HEK293 (cell line): ENCODE data around the gene ALOX5.

ENCODE experiments used
- PRDM1 ChIP-seq: fragments of 450-650 bp; formaldehyde crosslinking; IDR thresholded peaks from 2 replicates; pipeline ENCODE4; 2016; ENCODE audit warnings: missing biosample characterization, missing genetic modification characterization
- REST ChIP-seq: fragments of 450-650 bp; formaldehyde crosslinking; IDR thresholded peaks from 2 replicates; pipeline ENCODE4 v1.5.1; 2016; ENCODE audit warnings: missing biosample characterization, missing genetic modification characterization
- ZFP41 ChIP-seq: fragments of 450-650 bp; formaldehyde crosslinking; IDR thresholded peaks from 2 replicates; pipeline ENCODE4 v1.5.1; 2016; ENCODE audit warnings: missing biosample characterization, missing genetic modification characterization, borderline replicate concordance
- ZNF121 ChIP-seq: fragments of 450-650 bp; formaldehyde crosslinking; IDR thresholded peaks from 2 replicates; pipeline ENCODE4 v1.5.1; 2016; ENCODE audit warnings: missing biosample characterization, missing genetic modification characterization
- ZNF391 ChIP-seq: fragments of 450-650 bp; formaldehyde crosslinking; IDR thresholded peaks from 2 replicates; pipeline ENCODE4 v1.5.1; 2016; ENCODE audit warnings: low read depth, missing biosample characterization, missing genetic modification characterization, borderline replicate concordance
- ZNF561 ChIP-seq: fragments of 450-650 bp; IDR thresholded peaks from 2 replicates; pipeline ENCODE4 v1.5.1; 2018; ENCODE audit warnings: missing biosample characterization, missing genetic modification characterization, borderline replicate concordance
- ZNF571 ChIP-seq: fragments of 450-650 bp; formaldehyde crosslinking; IDR thresholded peaks from 2 replicates; pipeline ENCODE4 v1.5.0; 2017; ENCODE audit warnings: missing biosample characterization, missing genetic modification characterization
- TF ChIP-seq, protein P1 (sequence below): fragments of 450-650 bp; formaldehyde crosslinking; IDR thresholded peaks from 2 replicates; pipeline ENCODE4 v1.5.1; 2016; ENCODE audit warnings: missing biosample characterization, missing genetic modification characterization

- TF ChIP-seq ZNF391 (tag by site-specific recombination): no peak
- TF ChIP-seq, protein P1, sequence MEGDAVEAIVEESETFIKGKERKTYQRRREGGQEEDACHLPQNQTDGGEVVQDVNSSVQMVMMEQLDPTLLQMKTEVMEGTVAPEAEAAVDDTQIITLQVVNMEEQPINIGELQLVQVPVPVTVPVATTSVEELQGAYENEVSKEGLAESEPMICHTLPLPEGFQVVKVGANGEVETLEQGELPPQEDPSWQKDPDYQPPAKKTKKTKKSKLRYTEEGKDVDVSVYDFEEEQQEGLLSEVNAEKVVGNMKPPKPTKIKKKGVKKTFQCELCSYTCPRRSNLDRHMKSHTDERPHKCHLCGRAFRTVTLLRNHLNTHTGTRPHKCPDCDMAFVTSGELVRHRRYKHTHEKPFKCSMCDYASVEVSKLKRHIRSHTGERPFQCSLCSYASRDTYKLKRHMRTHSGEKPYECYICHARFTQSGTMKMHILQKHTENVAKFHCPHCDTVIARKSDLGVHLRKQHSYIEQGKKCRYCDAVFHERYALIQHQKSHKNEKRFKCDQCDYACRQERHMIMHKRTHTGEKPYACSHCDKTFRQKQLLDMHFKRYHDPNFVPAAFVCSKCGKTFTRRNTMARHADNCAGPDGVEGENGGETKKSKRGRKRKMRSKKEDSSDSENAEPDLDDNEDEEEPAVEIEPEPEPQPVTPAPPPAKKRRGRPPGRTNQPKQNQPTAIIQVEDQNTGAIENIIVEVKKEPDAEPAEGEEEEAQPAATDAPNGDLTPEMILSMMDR (tag by site-specific recombination): no peak
- TF ChIP-seq ZNF561 (tag by site-specific recombination): no peak
- no peak for TF ChIP-seq ZNF121 (tag by site-specific recombination)
- no peak for TF ChIP-seq ZFP41 (tag by site-specific recombination)
- no peak for TF ChIP-seq ZNF571 (tag by site-specific recombination)
- no peak for TF ChIP-seq REST (tag by site-specific recombination)
- no peak for TF ChIP-seq PRDM1 (tag by site-specific recombination)
These were observed 45.0 kb downstream of the ALOX5 start for GRCh38 chr10:45418849-45419675.
